Measurements from ENCODE around the gene MTHFD2L. TPM values are rescaled to one million over a fixed set of nuclear protein-coding genes. Genes with fewer than 3 reads are reported as not detected.

Gene MTHFD2L
- total RNA-seq, 1 experiment from 2014 or later = 34.0 TPM

DNA sequence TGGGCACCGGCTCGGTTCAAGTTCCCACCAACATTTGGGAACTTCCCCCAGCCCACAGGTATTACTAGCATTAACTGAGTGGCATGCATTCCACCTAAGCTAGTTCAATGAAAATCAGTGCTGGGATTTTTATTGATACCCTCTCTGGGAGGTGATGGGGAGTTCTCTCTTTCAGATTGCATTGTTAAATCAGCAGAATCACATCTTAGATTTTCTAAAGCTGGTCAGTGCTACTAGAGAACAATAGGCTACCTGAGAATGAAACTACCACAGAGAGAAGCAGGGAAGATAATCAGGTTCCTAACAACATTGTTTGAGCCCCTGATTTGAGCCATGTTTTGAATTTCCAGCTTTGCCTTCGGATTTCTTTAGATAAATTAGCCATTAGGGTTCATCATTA is 166.3 kb downstream of the MTHFD2L start:
- CTCF ChIA-PET = no interaction called here
- H3F3A ChIP-seq (ENCODE audit: low read length, unreplicated experiment) = peaks cover 4% of the 10 kb centered on the region
- DNase-seq = no peak
- no peaks in the 10 kb centered on the region for H3K27me3 ChIP-seq (ENCODE audit: low read length)
- H3K4me1 ChIP-seq (ENCODE audit: insufficient read depth, low read length) = peaks cover 57% of the 10 kb centered on the region
- no TSS peak for BruUV-seq (replicated peaks)
- no peak for TF ChIP-seq EZH2 (IDR thresholded peaks at IDR 0.05; ENCODE audit: low read length, unreplicated experiment)
- TF ChIP-seq, protein P1, sequence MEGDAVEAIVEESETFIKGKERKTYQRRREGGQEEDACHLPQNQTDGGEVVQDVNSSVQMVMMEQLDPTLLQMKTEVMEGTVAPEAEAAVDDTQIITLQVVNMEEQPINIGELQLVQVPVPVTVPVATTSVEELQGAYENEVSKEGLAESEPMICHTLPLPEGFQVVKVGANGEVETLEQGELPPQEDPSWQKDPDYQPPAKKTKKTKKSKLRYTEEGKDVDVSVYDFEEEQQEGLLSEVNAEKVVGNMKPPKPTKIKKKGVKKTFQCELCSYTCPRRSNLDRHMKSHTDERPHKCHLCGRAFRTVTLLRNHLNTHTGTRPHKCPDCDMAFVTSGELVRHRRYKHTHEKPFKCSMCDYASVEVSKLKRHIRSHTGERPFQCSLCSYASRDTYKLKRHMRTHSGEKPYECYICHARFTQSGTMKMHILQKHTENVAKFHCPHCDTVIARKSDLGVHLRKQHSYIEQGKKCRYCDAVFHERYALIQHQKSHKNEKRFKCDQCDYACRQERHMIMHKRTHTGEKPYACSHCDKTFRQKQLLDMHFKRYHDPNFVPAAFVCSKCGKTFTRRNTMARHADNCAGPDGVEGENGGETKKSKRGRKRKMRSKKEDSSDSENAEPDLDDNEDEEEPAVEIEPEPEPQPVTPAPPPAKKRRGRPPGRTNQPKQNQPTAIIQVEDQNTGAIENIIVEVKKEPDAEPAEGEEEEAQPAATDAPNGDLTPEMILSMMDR (conservative IDR thresholded peaks at IDR 0.05; ENCODE audit: low read depth, low read length) = no peak
- TF ChIP-seq EZH2phosphoT487 (IDR thresholded peaks at IDR 0.05; ENCODE audit: borderline replicate concordance, low read length) = no peak
- no peaks in the 10 kb centered on the region for H3K36me3 ChIP-seq (ENCODE audit: low read depth, low read length)
- intact Hi-C loops (cut with micrococcal nuclease) = no loop called here
- H4K20me1 ChIP-seq (ENCODE audit: low read length) = no peaks in the 10 kb centered on the region
- H3K27ac ChIP-seq (ENCODE audit: low read length) = 0 out of 2 replicates have a peak overlapping the region, but pooled peaks have one; percentile 6
- POLR2A ChIA-PET (ENCODE audit: unreplicated experiment) = interaction anchor here (0.6 kb wide), 1 partner anchor 317 kb away, joined by 3 read pairs; no protein-coding TSS in a partner anchor
- H3K79me2 ChIP-seq (ENCODE audit: low read length) = no peaks in the 10 kb centered on the region
- H3K9me2 ChIP-seq (replicated peaks; ENCODE audit: low read length) = no peaks in the 10 kb centered on the region
- no peaks in the 10 kb centered on the region for H3K9me3 ChIP-seq (ENCODE audit: low read length)
- H3K4me3 ChIP-seq (ENCODE audit: low read length) = no peak overlapping the region
- H3K4me2 ChIP-seq (ENCODE audit: low read length) = no peak overlapping the region
- ATAC-seq = no peak
- no peak overlapping the region for H3K9ac ChIP-seq (ENCODE audit: low read length)
- H2AFZ ChIP-seq (ENCODE audit: low read length) = no peak overlapping the region

- Histone ChIP-seq H3K27ac (ENCODE audit: low read length) (peak overlapping the region; percentile 99), H3K9ac (ENCODE audit: low read length) (peak overlapping the region; percentile 91; the same call in 1 of the 2 replicates), H3K36me3 (ENCODE audit: low read depth, low read length) (no peaks in the 10 kb centered on the region), H3K79me2 (ENCODE audit: low read length) (no peaks in the 10 kb centered on the region), H2AFZ (ENCODE audit: low read length) (no peak overlapping the region), H3K4me3 (ENCODE audit: low read length) (no peak overlapping the region), H4K20me1 (ENCODE audit: low read length) (no peaks in the 10 kb centered on the region), H3K9me2 (replicated peaks; ENCODE audit: low read length) (no peaks in the 10 kb centered on the region), H3K9me3 (ENCODE audit: low read length) (no peaks in the 10 kb centered on the region), H3K27me3 (ENCODE audit: low read length) (no peaks in the 10 kb centered on the region), H3K4me1 (ENCODE audit: insufficient read depth, low read length) (peaks cover 59% of the 10 kb centered on the region), H3K4me2 (ENCODE audit: low read length) (no peak overlapping the region), H3F3A (ENCODE audit: low read length, unreplicated experiment) (peaks cover 7% of the 10 kb centered on the region)
- POLR2A ChIA-PET (ENCODE audit: unreplicated experiment) = no interaction called here
- no peak for ATAC-seq
- CTCF ChIA-PET = no interaction called here
- BruUV-seq (replicated peaks) = no TSS peak
- TF ChIP-seq EZH2phosphoT487 (IDR thresholded peaks at IDR 0.05; ENCODE audit: borderline replicate concordance, low read length) = no peak
- TF ChIP-seq, protein P1 (conservative IDR thresholded peaks at IDR 0.05; ENCODE audit: low read depth, low read length) = no peak
- DNase-seq = no peak
- intact Hi-C loops (cut with micrococcal nuclease) = no loop called here
These were observed 168.0 kb downstream of the MTHFD2L start for GRCh38 chr4:74325886-74326285.

GRCh38 chr4:74327762-74328161 is 169.8 kb downstream of the MTHFD2L start:
- Histone ChIP-seq H3K27ac (ENCODE audit: low read length) (peak overlapping the region; percentile 99), H3K9ac (ENCODE audit: low read length) (peak overlapping the region; percentile 91), H3K79me2 (ENCODE audit: low read length) (no peaks in the 10 kb centered on the region), H3K36me3 (ENCODE audit: low read depth, low read length) (peaks cover 6% of the 10 kb centered on the region; the same call in 1 of the 2 replicates), H3K4me1 (ENCODE audit: insufficient read depth, low read length) (peaks cover 43% of the 10 kb centered on the region), H4K20me1 (ENCODE audit: low read length) (no peaks in the 10 kb centered on the region), H3K4me2 (ENCODE audit: low read length) (peak overlapping the region; percentile 76), H3K9me3 (ENCODE audit: low read length) (no peaks in the 10 kb centered on the region), H3F3A (ENCODE audit: low read length, unreplicated experiment) (peaks cover 7% of the 10 kb centered on the region), H3K27me3 (ENCODE audit: low read length) (no peaks in the 10 kb centered on the region), H3K4me3 (ENCODE audit: low read length) (peak overlapping the region; percentile 34; the same call in 1 of the 2 replicates), H2AFZ (ENCODE audit: low read length) (peak overlapping the region; percentile 52), H3K9me2 (replicated peaks; ENCODE audit: low read length) (no peaks in the 10 kb centered on the region)
- peak; percentile 69 for DNase-seq
- TF ChIP-seq EZH2phosphoT487 (IDR thresholded peaks at IDR 0.05; ENCODE audit: borderline replicate concordance, low read length) (no peak), EZH2 (IDR thresholded peaks at IDR 0.05; ENCODE audit: low read length, unreplicated experiment) (no peak)
- TF ChIP-seq, protein P1 (conservative IDR thresholded peaks at IDR 0.05; ENCODE audit: low read depth, low read length) = no peak
- peak; percentile 47 for ATAC-seq
- no TSS peak for BruUV-seq (replicated peaks)
- ChIA-PET POLR2A (ENCODE audit: unreplicated experiment) (interaction anchor here (0.6 to 0.8 kb wide), 4 partner anchors 11 to 198 kb away, joined by 3 to 5 read pairs (median 4); no protein-coding TSS in a partner anchor), CTCF (no interaction called here)
- intact Hi-C loops (cut with micrococcal nuclease) = no loop called here

All from PC-3 (cell line).